ENCODE data around the gene FAM3A. TPM values are rescaled to one million over a fixed set of nuclear protein-coding genes. Genes with fewer than 3 reads are reported as not detected.

FAM3A gene
- total RNA-seq, 1 experiment from 2014 or later: 15.6 TPM

DNA sequence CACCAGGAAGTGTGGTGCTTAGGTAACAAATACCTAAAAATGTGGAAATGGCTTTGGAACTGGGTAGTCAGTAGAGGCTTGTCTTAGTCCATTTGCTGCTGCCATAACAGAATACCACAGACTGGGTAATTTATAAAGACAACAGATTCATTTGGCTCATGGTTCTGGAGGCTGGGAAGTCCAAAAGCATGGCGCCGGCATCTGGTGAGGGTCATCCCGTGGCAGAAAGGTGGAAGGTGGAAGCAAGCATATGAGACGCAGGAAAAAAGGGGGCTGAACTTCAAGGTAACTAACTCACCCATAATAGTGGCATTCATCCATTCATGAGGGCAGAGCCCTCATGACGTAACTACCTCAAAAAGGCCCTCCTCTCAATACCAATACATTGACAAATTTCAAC, 6.6 kb downstream of the FAM3A start:
- H3K36me3 ChIP-seq (ENCODE audit: control insufficient read depth in 1 of 2, insufficient read depth in 2 of 2, low read length in 2 of 2): no peaks in the 10 kb centered on the region
- no peaks in the 10 kb centered on the region for H3K9me2 ChIP-seq (ENCODE audit: insufficient read depth)
- POLR2A ChIA-PET: no interaction called here
- H3K4me1 ChIP-seq (ENCODE audit: control insufficient read depth in 1 of 2, insufficient read depth in 2 of 2, low read length in 2 of 2): peaks cover 0 to 5% of the 10 kb centered on the region in 2 experiments; a peak in 1 of 4 replicates
- no peak overlapping the region for H2AFZ ChIP-seq (ENCODE audit: low read depth, low read length, poor library complexity, severe bottlenecking)
- RAD21 ChIA-PET (ENCODE audit: low non-redundant PET in 1 of 2, low total read pairs in 2 of 2, uncharacterized antibody in 2 of 2, unreplicated experiment in 2 of 2): no interaction called here
- no peaks in the 10 kb centered on the region for H3K27me3 ChIP-seq (ENCODE audit: insufficient read depth, low read length)
- H3K79me2 ChIP-seq (ENCODE audit: insufficient read depth, low read length): no peaks in the 10 kb centered on the region
- no peak overlapping the region for H3K27ac ChIP-seq (ENCODE audit: low read depth, low read length)
- no TSS peak for BruUV-seq (replicated peaks)
- no peak for DNase-seq (ENCODE audit: low read depth, low spot score)
- H3K9me3 ChIP-seq (ENCODE audit: control insufficient read depth in 1 of 2, insufficient read depth in 1 of 2, low read depth in 1 of 2, low read length in 2 of 2): no peaks in the 10 kb centered on the region
- no peak for ATAC-seq
- H3K4me2 ChIP-seq (ENCODE audit: low read length): no peak overlapping the region
- H3K4me3 ChIP-seq (replicated peaks in 1 of 2; ENCODE audit: low read depth in 1 of 2, low read length in 2 of 2): no peak overlapping the region
- H3K9ac ChIP-seq (ENCODE audit: low read length): no peak overlapping the region
- TF ChIP-seq, protein P1, sequence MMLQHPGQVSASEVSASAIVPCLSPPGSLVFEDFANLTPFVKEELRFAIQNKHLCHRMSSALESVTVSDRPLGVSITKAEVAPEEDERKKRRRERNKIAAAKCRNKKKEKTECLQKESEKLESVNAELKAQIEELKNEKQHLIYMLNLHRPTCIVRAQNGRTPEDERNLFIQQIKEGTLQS (IDR thresholded peaks at IDR 0.05): no peak
- TF ChIP-seq, protein P2, sequence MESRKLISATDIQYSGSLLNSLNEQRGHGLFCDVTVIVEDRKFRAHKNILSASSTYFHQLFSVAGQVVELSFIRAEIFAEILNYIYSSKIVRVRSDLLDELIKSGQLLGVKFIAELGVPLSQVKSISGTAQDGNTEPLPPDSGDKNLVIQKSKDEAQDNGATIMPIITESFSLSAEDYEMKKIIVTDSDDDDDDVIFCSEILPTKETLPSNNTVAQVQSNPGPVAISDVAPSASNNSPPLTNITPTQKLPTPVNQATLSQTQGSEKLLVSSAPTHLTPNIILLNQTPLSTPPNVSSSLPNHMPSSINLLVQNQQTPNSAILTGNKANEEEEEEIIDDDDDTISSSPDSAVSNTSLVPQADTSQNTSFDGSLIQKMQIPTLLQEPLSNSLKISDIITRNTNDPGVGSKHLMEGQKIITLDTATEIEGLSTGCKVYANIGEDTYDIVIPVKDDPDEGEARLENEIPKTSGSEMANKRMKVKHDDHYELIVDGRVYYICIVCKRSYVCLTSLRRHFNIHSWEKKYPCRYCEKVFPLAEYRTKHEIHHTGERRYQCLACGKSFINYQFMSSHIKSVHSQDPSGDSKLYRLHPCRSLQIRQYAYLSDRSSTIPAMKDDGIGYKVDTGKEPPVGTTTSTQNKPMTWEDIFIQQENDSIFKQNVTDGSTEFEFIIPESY (IDR thresholded peaks at IDR 0.05; ENCODE audit: extremely low read depth, insufficient replicate concordance, low read length): no peak
- no peak for TF ChIP-seq POLR2A (IDR thresholded peaks at IDR 0.05; ENCODE audit: borderline replicate concordance, extremely low read depth, insufficient read depth, insufficient read length)
- TF ChIP-seq, protein P3, sequence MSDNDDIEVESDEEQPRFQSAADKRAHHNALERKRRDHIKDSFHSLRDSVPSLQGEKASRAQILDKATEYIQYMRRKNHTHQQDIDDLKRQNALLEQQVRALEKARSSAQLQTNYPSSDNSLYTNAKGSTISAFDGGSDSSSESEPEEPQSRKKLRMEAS (IDR thresholded peaks at IDR 0.05): no peak
- TF ChIP-seq SRF (IDR thresholded peaks at IDR 0.05; ENCODE audit: low read depth): no peak
- no peak for TF ChIP-seq RAD21 (IDR thresholded peaks at IDR 0.05; ENCODE audit: low read depth)
- no peak for TF ChIP-seq CEBPB (IDR thresholded peaks at IDR 0.05; ENCODE audit: low read depth)
- no peak for TF ChIP-seq TCF7L2 (IDR thresholded peaks at IDR 0.05; ENCODE audit: borderline replicate concordance, extremely low read depth, insufficient read depth, insufficient read length)
- TF ChIP-seq YY1 (IDR thresholded peaks at IDR 0.05; ENCODE audit: extremely low read depth, insufficient replicate concordance, low read depth, low read length): no peak
- TF ChIP-seq SIN3A (IDR thresholded peaks at IDR 0.05; ENCODE audit: low read depth): no peak
- TF ChIP-seq ELF1 (IDR thresholded peaks at IDR 0.05; ENCODE audit: borderline replicate concordance, low read depth): no peak
- TF ChIP-seq EZH2phosphoT487 (IDR thresholded peaks at IDR 0.05; ENCODE audit: borderline replicate concordance): no peak
- no peak for TF ChIP-seq POLR2AphosphoS5 (IDR thresholded peaks at IDR 0.05; ENCODE audit: low read depth, low read length)
- no peak for TF ChIP-seq CBX3 (IDR thresholded peaks at IDR 0.05; ENCODE audit: low read depth)
- no peak for TF ChIP-seq FOSL1 (IDR thresholded peaks at IDR 0.05; ENCODE audit: low read depth)
- no peak for TF ChIP-seq EZH2 (IDR thresholded peaks at IDR 0.05)
- TF ChIP-seq EGR1 (IDR thresholded peaks at IDR 0.05; ENCODE audit: low read depth): no peak
- intact Hi-C loops (cut with micrococcal nuclease): no loop called here
- CTCF ChIA-PET: no interaction called here
- H4K20me1 ChIP-seq (ENCODE audit: insufficient read depth): no peaks in the 10 kb centered on the region
